GM19372 (cell line): ENCODE results near the gene FERMT3.
A peak's percentile ranks its signal among the peaks of the same experiment; 100 is the strongest.

ENCODE experiments used
- ATAC-seq: cut with Tn5 transposase; IDR thresholded peaks from one replicate; pipeline ENCODE4 v1.9.1; 2021; ENCODE audit warnings: mild to moderate bottlenecking, low read depth, moderate library complexity; ENCODE audit not compliant: unreplicated experiment

Gene FERMT3

DNA sequence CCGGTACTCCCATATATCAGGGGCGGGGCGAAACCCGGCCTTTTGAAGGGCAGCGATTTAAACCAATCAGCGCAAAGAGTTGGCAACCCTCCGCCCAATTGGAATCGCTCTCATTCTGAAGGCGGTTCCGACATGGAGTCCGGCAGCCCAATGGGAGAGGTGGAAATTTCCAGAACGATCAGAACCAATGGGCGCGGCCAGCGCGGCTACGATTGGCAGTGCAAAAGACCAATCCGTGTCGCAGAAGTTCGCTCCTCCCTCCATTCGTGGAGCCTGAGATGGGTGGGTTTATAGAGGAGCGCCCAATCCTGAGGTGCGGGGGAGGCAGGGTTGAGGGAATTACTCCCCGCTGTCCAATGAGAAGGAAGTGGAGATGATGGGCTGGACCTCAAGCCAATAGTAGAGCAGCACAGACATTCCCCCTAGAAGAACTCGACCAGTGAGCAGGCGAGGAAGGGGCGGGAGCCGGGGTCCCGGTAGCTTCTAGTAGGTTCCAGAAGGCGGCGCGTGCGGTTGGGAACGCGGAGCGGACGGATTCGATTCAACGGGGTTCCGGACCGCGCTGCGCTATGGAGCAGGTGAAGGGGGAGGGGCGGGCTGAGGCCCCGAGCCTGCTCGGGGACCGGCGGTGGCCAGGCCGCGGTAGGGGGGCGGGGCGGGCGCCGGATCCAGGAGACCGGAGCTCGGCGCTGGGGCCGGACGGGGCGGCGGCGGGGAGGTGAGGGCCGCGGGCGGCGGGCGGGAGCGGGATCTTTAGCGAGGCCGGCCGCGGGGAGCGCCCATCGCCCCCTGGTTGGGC is 20.6 kb upstream of the FERMT3 start, which contains the start of gene STIP1:
STIP1 (plus strand) TSS at position 479 of the 799 bp plus-strand sequence; CDS start at position 570, 91 bp downstream.
- ATAC-seq: peak; percentile 78

DNA sequence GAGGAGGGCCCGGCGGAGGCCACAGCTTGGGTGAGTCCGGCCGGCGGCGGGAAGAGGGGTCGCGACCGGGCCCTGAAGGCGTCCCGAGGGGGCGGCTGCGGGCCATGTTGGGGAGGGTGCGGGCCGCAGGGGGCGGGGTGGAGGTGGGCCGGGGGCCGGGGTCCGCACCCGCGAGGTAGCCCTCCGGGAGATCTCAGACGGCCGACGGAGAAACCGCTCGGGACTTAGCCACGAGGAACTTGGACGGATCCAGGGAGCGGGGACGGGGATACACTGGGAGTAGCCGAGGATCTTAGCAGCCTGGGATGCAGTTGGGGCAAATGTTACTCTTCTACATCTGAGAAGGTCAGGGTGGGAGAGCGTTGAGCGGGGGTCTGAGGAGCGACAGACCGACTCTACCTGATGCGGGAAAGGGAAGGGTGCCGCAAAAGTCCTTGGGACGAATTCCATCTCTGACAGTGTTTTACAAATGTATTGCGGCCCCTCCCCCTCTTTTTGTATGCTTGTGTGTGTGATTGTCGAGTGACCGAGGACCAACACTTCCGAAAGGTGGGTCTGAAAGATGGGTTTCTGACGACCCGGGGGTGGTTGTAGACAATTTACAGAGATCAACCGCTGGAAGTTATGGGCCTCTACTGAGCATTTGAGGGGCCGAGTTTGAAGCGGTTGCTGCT is 19.9 kb upstream of the FERMT3 start:
- ATAC-seq: no peak

DNA sequence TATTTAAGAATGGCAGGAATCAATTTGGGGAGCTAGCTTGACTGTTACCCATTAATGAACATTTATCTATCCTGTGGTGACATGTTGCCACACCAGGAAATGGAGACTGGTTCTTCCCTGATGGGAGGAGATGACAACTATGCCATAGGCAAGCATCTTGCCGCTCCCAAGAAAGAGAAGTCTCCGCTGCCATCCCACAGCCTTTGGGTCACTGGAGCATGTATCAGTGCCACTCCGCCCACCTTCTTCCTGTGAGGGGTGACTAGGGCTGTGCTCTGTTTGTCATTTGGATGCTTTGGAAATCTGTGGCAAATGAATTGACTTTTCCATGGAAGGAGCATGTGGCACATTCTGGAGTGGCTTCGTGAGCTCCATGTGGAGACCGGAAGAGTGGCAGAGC is 14.1 kb upstream of the FERMT3 start:
- ATAC-seq: no peak

DNA sequence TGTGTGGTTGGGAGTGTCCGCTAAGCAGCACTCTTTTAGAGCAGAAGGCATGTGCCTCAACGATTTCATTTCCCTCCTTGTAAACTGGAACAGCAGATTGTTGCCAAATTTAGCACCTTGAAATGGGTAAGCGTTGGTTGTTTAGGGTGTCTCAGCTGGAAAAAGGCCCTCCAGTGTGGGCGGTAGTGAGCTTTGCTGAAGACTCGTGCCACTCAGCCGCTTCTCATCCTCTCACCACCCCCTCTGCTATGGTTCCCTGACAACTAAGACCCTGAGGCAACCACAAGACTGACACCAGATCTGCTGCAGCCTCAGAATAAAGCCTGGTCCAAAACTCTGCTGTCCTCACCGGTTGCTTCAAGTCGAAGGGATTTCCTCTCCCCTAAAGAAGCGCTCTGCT is 9.9 kb upstream of the FERMT3 start:
- ATAC-seq: no peak

DNA sequence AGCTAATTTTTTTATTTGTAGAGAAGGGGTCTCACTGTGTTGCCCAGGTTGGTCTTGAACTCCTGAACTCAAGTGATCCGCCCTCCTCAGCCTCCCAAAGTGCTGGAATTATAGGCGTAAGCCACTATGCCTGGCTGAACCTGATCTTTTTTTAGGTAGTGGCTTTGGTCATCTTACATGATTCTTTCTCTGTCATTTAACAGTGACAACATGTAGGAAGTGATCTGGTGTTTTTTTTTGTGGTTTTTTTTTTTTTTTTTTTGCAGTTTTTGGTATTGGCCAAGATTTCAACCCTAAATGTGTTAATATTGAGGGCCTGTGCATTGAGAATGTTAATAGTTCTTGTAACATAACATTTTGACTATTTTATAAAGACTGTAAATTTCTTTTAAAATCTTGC is 8.0 kb upstream of the FERMT3 start:
- ATAC-seq: no peak

DNA sequence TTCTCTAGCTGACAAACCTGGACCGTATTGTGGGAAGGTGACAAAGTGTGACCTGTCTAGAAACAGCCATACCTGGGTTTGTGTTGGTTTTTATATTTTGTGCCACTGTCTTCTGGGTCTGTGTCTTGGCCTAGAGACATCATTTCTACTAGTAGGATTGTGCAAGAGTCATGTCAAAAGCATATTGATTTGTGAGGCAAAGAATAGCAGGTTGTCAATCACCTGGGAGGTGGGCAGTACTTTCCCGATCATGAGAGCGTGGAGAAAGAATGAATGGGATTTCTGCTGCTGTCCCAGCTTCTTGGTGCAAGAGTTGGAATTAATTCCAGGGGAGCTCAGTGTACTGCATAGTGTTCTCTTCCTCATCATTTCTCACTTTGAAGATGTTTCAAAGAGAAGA is 5.0 kb upstream of the FERMT3 start:
- ATAC-seq: no peak

DNA sequence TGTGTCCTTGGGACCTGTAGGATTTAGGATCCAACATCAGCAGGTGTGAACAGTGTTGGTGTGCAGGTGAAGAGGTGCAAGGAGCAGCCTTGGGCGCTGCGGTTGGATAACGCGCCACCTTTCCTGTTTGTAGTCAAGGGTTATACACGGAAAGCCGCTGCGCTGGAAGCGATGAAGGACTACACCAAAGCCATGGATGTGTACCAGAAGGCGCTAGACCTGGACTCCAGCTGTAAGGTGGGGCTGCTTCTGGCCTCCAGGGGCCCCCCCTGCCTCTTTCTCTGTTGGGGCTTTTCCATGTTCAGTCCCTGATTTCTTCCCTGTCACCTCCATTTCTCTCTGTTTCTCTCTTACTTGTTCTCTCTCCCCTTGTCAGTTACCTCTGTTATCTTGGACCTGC is 3.5 kb upstream of the FERMT3 start:
- ATAC-seq: no peak

DNA sequence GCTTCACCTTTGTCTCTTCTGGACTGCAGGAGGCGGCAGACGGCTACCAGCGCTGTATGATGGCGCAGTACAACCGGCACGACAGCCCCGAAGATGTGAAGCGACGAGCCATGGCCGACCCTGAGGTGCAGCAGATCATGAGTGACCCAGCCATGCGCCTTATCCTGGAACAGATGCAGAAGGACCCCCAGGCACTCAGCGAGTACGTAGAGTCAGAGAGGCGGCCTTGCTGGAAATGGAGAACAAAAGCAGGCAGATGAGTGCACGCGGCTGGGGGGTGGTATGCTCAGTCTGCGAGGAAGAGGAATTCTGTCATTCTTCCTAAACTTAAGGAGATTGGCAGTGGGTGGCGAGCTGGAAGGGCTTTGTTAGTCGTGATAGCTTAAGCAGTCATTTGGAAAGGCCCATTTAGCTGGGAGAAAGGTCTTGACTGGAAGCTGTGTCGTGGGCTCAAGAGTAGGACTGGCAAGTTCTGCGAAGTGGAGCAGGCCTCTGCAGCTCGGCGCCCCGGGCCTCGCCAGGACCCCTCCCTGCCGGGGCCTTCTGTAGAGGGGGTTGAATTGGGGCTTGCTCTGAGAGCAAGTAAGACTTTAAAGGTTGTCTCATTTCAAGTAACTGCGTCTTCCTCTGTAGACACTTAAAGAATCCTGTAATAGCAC is 3.0 kb upstream of the FERMT3 start:
- no peak for ATAC-seq

DNA sequence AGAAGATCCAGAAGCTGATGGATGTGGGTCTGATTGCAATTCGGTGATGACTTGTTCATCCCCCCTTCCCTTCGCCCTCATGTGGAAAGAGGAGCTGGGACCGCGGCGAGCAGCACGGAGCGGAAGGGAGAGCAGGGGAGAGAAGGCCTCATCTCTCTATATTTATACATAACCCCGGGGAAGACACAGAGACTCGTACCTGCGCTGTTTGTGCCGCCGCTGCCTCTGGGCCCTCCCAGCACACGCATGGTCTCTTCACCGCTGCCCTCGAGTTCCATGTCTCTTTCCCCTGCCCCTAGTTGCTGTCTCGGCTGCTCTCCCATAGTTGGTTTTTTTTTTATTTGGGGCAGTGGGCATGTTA is 2.5 kb upstream of the FERMT3 start:
- no peak for ATAC-seq

DNA sequence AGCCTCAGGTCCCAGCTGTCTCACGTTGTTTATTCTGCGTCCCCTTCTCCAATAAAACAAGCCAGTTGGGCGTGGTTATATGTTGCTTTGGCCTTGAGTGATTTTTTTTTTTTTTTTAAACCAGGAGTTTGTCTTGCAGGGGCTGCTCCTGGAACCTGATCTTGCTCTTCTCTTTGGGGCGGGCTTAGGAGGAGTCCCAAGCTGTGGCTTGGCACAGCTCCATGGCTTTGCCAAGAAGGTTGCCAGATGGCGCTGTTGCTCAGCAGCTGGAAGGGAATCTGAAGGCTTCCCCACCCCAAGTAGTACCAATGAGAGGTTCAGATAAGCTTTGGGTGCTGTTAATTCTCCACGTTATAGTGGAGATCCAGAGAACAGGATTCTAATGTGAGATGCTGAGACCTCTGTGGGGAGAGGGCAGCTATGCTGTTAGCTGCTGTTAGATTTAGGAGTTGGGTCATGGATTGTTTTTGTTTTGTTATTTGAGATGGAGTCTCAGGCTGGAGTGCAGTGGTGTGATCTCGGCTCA is 2.0 kb upstream of the FERMT3 start:
- ATAC-seq: no peak

DNA sequence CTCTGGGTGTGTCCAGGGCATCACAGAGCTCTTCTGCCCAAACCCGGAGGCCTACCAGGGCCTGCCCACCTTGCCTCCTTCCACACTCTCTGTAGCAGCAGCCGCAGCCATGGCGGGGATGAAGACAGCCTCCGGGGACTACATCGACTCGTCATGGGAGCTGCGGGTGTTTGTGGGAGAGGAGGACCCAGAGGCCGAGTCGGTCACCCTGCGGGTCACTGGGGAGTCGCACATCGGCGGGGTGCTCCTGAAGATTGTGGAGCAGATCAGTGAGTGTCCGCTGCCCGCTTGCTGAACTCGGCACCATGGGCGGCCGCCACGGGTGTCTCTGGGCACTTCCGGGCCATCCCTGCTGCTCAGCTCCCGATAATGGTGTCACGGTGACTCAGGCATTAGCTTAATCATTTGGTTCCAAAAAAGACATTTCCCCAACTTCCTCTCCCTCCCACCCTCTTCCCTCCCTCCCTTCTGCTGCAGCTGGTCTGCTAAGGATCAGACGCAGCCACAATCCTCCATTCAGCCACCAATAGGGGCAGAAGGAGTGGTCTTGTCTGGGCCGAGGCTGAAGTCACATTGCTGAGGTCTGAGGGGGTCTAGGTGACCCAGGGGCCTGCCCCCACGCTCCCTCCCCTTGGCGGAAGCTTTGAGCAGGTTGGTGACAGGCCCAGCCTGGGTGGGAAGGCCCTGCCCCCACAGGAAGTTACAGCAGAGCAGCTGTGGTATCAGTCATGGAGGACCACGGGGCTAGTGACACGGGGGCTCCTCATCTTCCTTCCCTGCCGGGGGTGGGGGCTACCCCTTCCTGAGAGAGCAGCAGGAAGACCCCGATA is 950 bp downstream of the FERMT3 start:
- no peak for ATAC-seq

DNA sequence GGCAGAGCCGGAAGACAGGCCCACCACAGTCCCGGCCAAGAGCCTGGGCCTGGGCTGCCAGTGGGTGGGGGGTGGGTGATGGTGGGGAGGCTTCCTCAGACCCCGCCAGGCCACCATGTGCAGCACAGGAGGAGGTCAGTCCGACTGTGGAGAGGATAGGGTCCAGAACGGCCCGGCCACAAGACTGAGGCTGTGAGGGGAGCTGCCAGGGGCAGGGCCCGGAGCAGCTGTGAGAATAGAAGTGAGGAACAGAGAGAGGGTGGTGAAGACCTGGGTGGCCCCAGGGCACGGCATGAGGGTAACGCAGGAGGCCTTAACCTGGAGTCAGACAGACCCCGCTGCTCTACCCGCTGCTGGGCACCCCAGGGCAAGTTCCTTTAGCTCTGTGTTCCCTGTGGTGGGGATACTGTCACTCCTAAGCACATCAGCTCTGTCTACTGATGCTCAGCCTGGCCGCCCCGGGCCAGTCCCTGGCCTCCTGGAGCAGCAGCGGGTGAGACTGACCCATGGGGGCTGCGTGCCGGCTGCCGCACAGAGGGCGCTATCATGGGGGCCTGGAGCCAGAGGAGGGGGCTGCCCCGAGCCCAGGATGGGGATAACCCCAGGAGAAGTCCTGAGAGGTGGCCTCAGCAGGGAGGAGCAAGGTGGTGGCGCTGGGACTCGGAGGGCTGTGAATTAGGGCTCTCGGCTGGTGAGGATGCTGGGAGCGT is 1.7 kb downstream of the FERMT3 start:
- no peak for ATAC-seq

DNA sequence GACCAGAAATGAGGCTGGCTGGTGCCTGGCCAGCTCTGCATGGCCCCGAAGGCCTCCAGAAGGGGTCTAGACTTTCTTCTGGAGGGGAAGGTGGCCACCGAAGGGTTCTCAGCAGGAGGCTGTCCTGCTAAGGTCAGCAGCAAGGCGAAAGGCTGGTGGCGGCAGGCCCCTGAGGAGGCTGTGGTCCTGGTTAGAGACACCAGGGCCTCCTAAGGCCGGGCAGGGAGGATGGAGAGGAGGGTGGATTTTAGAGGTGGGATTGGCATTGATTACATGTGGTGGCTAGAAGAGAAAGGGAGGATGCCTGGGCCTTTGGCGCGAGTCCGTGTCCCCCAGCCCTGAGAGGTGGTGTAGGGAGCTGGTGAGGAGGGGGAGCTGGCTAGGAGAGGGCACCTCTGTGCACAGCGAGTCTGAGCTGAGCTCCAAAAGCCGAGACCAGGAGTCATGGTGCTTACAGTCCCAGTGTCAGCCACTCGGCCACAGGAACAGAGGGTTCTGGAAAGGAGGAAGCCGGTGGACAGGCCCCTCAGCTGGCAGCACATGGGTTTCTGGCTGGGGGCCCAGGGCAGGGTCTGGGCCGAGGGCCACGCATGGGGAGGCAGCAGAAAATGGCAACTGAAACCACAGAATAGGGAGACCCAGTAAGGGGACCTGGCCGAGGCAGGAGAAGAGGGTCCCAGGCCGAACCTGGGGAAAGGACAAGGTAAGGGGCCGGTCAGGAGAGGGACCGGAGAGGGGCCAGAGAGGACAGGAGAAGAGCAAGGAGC is 2.5 kb downstream of the FERMT3 start:
- no peak for ATAC-seq

DNA sequence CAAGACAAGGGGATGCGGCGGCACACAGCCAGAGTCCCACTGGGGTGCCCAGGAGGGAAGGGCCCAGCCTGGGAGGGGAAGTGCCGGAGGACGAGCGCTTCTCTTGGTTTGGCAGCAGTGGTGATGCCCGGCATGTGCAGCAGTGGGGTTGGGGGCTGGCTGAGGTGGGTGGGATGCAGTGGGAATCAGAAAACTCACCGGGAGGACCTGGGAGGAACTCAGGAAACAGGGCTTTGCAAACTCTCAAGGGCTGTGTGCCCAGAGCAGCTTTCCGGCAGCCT is 3.0 kb downstream of the FERMT3 start:
- no peak for ATAC-seq

DNA sequence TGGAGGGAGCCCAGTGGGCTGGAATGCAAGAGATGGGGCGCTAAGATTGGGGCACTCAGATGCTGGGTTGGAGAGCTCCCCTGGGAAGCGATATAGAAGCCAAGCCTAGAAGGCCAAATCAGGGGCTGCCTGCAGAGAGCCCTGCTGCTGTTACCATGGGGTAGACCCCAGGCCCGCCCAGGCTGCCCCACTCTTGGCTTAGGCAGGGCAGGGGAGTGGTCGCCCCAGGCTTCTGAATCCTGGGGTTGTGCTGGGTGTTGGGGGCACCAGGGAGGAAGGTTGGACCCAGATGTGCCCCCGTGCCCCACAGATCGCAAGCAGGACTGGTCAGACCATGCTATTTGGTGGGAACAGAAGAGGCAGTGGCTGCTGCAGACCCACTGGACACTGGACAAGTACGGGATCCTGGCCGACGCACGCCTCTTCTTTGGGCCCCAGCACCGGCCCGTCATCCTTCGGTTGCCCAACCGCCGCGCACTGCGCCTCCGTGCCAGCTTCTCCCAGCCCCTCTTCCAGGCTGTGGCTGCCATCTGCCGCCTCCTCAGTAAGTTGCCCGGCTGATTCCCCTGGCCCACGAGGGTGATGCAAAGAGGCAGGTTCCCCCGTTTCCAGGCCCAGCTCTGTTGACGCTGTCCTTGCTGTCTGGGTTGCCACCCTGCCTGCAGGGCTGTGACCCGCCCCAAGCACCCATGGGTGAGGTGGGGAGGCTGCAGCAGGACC is 3.9 kb downstream of the FERMT3 start:
- ATAC-seq: no peak

DNA sequence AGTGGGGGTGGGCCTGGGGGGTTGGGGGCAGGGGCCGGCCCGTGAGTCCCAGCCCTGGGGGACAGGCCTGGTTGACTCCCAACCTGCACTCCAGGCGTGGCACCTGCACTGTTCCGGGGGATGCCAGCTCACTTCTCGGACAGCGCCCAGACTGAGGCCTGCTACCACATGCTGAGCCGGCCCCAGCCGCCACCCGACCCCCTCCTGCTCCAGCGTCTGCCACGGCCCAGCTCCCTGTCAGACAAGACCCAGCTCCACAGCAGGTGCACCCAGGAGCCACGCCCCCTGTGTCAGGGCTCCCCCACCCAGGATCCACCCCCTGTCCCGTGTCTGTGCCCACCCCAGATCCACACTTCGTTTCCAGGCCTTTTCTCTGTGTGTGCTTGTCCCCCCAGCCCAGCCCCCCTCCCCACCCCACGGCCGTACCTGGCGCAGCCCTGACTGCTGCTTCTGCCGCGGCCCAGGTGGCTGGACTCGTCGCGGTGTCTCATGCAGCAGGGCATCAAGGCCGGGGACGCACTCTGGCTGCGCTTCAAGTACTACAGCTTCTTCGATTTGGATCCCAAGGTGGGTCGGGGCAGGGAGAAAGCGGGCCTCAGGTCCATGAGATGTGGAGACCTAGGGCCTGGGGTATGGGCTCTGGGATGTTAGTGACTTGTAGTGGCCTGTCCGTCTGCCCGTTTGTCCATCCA is 4.8 kb downstream of the FERMT3 start:
- no peak for ATAC-seq

DNA sequence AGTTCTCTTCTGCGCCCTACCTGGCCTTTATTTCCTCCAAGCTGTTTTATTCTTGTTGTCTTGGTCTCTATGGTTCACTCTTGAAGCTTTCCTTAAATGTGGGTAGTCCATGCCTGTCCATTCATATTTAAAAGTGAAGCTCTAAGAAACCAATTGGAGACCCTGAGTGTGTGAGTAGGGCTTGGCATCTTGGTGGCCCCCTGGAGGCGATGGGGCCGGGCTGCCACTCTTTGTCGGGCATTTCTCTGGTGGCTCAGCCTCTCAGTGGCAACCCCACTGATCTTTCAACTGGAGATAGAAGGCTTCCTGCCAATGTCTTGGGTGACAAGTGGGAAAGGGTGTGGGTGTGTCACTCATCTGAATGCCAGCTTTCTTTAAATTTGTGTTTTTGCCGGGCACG is 10.4 kb downstream of the FERMT3 start:
- ATAC-seq: no peak

DNA sequence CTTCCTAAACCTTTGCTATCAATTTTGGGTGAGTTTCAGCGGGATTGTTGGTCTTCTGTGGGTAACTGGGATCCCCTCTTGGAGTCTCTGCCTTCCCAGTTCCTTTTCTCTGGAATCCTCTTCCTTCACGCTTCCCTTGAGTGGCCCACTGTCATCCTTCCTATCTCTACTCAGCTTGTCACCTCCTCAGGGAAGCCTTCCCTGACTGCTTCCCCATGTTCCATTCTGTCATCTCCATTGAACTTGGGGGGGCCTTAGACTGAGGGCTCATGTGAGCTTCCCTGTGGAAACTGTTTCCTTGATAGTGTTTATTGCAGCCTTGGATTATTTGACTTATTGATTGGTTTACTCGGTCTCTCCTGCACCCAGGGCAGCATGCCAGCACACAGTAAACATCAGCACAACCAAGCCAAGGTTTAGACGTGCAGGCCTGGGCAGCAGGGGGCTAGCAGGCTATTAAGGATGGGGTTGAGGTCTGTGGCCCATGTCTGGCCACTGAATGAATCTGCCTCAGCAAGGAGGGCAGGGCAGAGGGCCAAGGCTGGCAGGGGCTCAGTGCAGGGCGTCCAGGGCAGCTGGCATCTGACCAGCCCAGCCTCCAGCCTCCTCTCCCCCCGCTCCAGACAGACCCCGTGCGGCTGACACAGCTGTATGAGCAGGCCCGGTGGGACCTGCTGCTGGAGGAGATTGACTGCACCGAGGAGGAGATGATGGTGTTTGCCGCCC is 12.3 kb downstream of the FERMT3 start:
- no peak for ATAC-seq
